Measurements from ENCODE around the gene MED12L. TPM values are rescaled to one million over a fixed set of nuclear protein-coding genes. Genes with fewer than 3 reads are reported as not detected.

Gene MED12L
- total RNA-seq, 4 donors from 2014 or later: 0.08 to 1.5 (median 0.19) TPM

DNA sequence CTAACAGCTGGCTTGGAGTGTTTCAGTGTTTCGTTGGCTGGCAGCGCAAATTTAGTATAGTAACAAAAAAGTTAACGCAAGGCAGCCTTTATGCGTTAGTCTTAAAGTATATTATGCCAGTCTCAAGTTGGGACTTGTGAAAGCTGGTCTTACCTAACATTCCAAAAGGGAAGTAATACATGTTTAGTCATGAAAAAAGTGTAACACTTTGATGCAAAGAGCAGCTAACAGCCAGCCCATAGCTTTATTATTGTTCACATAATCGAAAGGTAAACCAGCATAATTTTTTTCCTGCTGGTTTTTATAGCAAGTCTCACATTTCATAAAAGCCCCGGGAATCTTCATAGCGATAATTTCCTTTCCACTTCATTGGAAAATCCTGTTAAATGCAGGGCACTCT is 233.5 kb downstream of the MED12L start:
- TF ChIP-seq, protein P1, sequence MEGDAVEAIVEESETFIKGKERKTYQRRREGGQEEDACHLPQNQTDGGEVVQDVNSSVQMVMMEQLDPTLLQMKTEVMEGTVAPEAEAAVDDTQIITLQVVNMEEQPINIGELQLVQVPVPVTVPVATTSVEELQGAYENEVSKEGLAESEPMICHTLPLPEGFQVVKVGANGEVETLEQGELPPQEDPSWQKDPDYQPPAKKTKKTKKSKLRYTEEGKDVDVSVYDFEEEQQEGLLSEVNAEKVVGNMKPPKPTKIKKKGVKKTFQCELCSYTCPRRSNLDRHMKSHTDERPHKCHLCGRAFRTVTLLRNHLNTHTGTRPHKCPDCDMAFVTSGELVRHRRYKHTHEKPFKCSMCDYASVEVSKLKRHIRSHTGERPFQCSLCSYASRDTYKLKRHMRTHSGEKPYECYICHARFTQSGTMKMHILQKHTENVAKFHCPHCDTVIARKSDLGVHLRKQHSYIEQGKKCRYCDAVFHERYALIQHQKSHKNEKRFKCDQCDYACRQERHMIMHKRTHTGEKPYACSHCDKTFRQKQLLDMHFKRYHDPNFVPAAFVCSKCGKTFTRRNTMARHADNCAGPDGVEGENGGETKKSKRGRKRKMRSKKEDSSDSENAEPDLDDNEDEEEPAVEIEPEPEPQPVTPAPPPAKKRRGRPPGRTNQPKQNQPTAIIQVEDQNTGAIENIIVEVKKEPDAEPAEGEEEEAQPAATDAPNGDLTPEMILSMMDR (IDR thresholded peaks at IDR 0.05): no peak
- no peak for TF ChIP-seq POLR2A (IDR thresholded peaks at IDR 0.05)
- WGBS, 2 donors: 36 to 49% methylated on average over 7 of the region's 7 CpGs
- Histone ChIP-seq H3K9me3 (no peaks in the 10 kb centered on the region), H3K36me3 (no peaks in the 10 kb centered on the region), H3K4me3 (peak overlapping the region in 1 of 4 donors; percentile 4), H3K4me1 (peaks cover 20 to 60% (median 24%) of the 10 kb centered on the region in 3 donors), H3K27ac (peak overlapping the region; percentile 53 to 92 (median 87)), H3K27me3 (no peaks in the 10 kb centered on the region)
- DNase-seq: no peak
- intact Hi-C loops (cut with DNase I): no loop called here

DNA sequence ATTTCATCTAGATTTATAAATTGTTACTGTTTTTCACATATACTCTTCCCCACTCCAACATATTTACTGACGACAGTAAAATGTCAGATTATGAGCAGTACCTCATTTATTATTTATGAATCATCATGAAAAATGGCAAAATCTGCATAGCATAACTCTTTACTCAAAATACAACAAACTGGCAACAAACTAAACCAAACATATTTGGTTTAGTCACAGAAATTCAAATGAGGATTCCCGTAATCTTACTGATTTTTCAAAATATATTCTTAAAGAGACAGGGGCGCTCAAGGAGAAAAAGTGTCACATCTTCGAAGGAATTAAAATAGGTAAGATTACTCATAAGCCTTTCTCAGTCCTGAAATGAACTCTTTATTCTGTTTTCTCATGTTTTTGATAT is 234.2 kb downstream of the MED12L start:
- Histone ChIP-seq H3K4me1 (peaks cover 20 to 56% (median 24%) of the 10 kb centered on the region in 3 donors), H3K9me3 (no peaks in the 10 kb centered on the region), H3K4me3 (no peak overlapping the region), H3K27ac (peak overlapping the region; percentile 53 to 92 (median 87)), H3K27me3 (no peaks in the 10 kb centered on the region), H3K36me3 (no peaks in the 10 kb centered on the region)
- intact Hi-C loops (cut with DNase I): no loop called here
- 41 to 51% methylated on average over 4 of the region's 4 CpGs for WGBS, 2 donors
- no peak for DNase-seq
- no peak for TF ChIP-seq POLR2A (IDR thresholded peaks at IDR 0.05)
- TF ChIP-seq, protein P1 (IDR thresholded peaks at IDR 0.05): no peak

DNA sequence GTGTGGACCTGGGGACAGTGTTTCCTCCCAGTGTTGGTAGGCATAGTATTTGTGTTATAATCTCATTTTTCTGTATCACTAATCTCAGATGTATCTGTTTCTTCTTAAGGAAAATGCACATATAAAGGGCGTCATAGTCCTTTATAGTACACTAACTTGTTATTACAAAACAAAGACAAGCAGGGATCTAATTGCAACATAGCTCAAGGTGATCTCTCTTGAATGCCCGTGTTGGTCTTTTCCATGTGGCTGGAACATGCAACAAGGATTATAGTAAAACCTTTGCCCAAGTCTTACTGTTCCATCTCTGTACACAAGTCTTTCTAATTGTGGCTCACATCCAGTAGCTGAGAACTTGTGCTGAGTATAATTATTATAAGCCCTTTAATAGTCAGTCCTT is 234.7 kb downstream of the MED12L start:
- no peaks in the 10 kb centered on the region for H3K36me3 ChIP-seq
- H3K27me3 ChIP-seq: no peaks in the 10 kb centered on the region
- no peaks in the 10 kb centered on the region for H3K9me3 ChIP-seq
- peak overlapping the region; percentile 53 to 92 (median 87) for H3K27ac ChIP-seq
- TF ChIP-seq, protein P1 (IDR thresholded peaks at IDR 0.05): no peak
- TF ChIP-seq POLR2A (IDR thresholded peaks at IDR 0.05): no peak
- DNase-seq: no peak
- WGBS, 2 donors: 29 to 36% methylated on average over 2 of the region's 2 CpGs
- H3K4me3 ChIP-seq: no peak overlapping the region
- intact Hi-C loops (cut with DNase I): no loop called here
- peaks cover 20 to 51% (median 24%) of the 10 kb centered on the region in 3 donors for H3K4me1 ChIP-seq

DNA sequence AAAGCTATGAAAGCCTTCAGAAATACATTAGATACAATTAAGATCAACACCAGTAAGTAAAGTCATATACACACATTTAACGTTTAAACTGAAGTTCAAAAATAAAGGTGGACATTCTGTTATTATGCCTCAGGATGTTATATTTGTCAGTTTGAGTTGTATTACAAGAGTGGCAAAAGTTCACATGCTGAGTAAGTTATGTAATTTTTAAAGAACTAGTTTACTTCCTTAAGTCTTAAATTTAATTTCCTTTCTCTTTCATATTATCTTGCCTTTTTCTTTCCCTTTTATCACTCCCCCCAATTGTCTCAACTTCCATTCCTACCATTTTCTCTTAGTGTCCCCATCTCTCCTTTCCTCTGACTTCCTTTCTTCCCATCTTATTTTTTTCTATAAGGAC is 236.1 kb downstream of the MED12L start:
- DNase-seq: no peak
- 24 to 34% methylated on average over 1 of the region's 1 CpG for WGBS, 2 donors
- TF ChIP-seq POLR2A (IDR thresholded peaks at IDR 0.05): no peak
- TF ChIP-seq, protein P1 (IDR thresholded peaks at IDR 0.05): no peak

GRCh38 chr3:151322511-151322910 is 237.0 kb downstream of the MED12L start:
- Histone ChIP-seq H3K9me3 (no peaks in the 10 kb centered on the region), H3K27ac (no peak overlapping the region), H3K4me3 (no peak overlapping the region), H3K36me3 (no peaks in the 10 kb centered on the region), H3K27me3 (no peaks in the 10 kb centered on the region), H3K4me1 (peaks cover 20 to 46% (median 23%) of the 10 kb centered on the region in 3 donors)
- WGBS, 2 donors: 88 to 94% methylated on average over 1 of the region's 1 CpG
- intact Hi-C loops (cut with DNase I): no loop called here
- no peak for DNase-seq
- TF ChIP-seq POLR2A (IDR thresholded peaks at IDR 0.05): no peak

More for the DNA sequence above, 236.1 kb downstream of the MED12L start:
- intact Hi-C loops (cut with DNase I): no loop called here
- Histone ChIP-seq H3K9me3 (no peaks in the 10 kb centered on the region), H3K4me3 (no peak overlapping the region), H3K27ac (no peak overlapping the region), H3K4me1 (peaks cover 20 to 51% (median 24%) of the 10 kb centered on the region in 3 donors), H3K27me3 (no peaks in the 10 kb centered on the region), H3K36me3 (no peaks in the 10 kb centered on the region)

All from esophagus squamous epithelium (tissue), 5 donors.